Esophagus muscularis mucosa (tissue), 4 donors: ENCODE results near the gene CHCHD3. TPM values are rescaled to one million over a fixed set of nuclear protein-coding genes. Genes with fewer than 3 reads are reported as not detected.

Experiments used
- DNase-seq: peaks from one replicate; pipeline ENCODE4 v3.0.0-alpha.2; 2017; ENCODE audit errors: extremely low spot score
- H3K27ac ChIP-seq, 4 donors: fragments of 200-600 bp; sonication (generic); replicated peaks in 1 of 4; 1 replicate in 3 of 4; 2 replicates in 1 of 4; pipeline ENCODE4 v1.5.1; 2016 to 2019; ENCODE audit warnings: mild to moderate bottlenecking in 1 of 4
- H3K27me3 ChIP-seq, 4 donors: fragments of 200-600 bp; sonication (generic); one replicate each; pipeline versions ENCODE4 v1.5.1 to v1.6.0; 2016 to 2019
- H3K36me3 ChIP-seq, 4 donors: fragments of 200-600 bp; sonication (generic); one replicate each; pipeline ENCODE4 v1.5.1; 2016 to 2019
- H3K4me1 ChIP-seq, 4 donors: fragments of 200-600 bp; sonication (generic); one replicate each; pipeline ENCODE4 v1.5.1; 2016 to 2019
- H3K4me3 ChIP-seq, 4 donors: fragments of 200-600 bp; sonication (generic); 1 replicate in 2 of 4; 2 replicates in 2 of 4; pipeline ENCODE4 v1.5.1; 2016 to 2019; ENCODE audit warnings: mild to moderate bottlenecking in 4 of 4, moderate library complexity in 1 of 4
- H3K9me3 ChIP-seq, 4 donors: fragments of 200-600 bp; sonication (generic); 1 replicate in 3 of 4; 2 replicates in 1 of 4; pipeline ENCODE4 v1.5.1; 2016 to 2019
- EP300 ChIP-seq: sonication (generic); formaldehyde crosslinking; IDR thresholded peaks from one replicate; pipeline ENCODE4 v1.6.1; 2017; ENCODE audit warnings: antibody characterized with exemption
- POLR2A ChIP-seq: fragments of 450-650 bp; IDR thresholded peaks from one replicate; pipeline ENCODE4 v1.6.1; 2017; ENCODE audit warnings: antibody characterized with exemption, moderate library complexity, mild to moderate bottlenecking, low read depth
- POLR2AphosphoS5 ChIP-seq, 2 donors: sonication (generic); formaldehyde crosslinking; IDR thresholded peaks; one replicate each; pipeline ENCODE4 v1.6.1; 2017; ENCODE audit warnings: antibody characterized with exemption in 2 of 2
- WGBS: methylation state at CpG from one replicate; pipeline ENCODE4 v1.1.5; 2018; 5-methylcytosine and 5-hydroxymethylcytosine counted together
- intact Hi-C: fragments of 100-400 bp; cut with DNase I; formaldehyde crosslinking; loops from one replicate; pipeline ENCODE4 v1.15.1; 2023
- total RNA-seq, 4 donors: library from RNA; depleted of rRNA; stranded (reverse); fragments of >200 nt; gene quantifications; one replicate each; pipeline versions ENCODE4 v1.1.0 to v1.2.1, GENCODE V29; 2016
- TF ChIP-seq, protein P1 (sequence below), 3 experiments: fragments of 200-600 bp in 2 of 3; fragments of 450-650 bp in 1 of 3; sonication (generic) in 2 of 3; IDR thresholded peaks; one replicate each; pipeline ENCODE4 v1.5.1; 2017 to 2019; ENCODE audit warnings: antibody characterized with exemption in 3 of 3, mild to moderate bottlenecking in 2 of 3, moderate library complexity in 1 of 3

CHCHD3 gene
- total RNA-seq, 4 donors from 2014 or later, result 58.6 to 74.3 (median 68.9) TPM

DNA sequence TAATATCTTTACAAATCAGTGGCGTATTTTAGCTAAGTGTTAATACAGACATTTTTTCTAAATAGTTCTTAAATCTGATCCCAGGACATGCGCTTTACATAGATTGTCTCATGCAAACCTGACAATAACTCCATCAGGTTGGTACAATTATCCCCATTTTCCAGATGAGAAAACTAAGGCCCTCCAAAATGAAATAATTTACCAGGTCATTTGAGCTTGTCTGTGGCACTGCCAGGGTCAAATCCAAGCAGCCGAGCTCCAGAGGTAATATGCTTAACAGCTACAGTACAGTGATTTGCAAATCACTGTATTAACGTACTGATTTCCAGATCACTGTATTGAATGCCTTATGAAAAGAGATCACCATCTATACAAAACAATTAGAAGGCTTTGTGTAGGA, 223.1 kb downstream of the CHCHD3 start:
- 99% methylated on average over 4 of the region's 4 CpGs for WGBS

DNA sequence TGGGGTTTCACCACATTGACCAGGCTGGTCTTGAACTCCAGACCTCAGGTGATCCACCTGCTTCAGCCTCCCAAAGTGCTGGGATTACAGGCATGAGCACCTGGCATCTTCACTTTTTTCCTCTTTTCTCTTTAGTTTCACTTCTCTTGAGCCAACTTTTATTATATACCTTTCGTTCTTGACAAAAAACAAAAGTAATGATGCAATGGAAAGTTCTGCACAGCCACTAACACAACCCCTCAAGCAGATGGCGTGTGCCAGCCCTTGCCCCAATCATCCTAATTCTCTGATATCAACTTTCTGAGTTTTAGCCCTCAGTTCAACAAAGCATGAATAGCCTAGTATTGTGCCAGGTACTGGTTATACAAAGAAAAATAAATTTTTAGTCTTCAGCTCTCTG, 223.6 kb downstream of the CHCHD3 start:
- no peaks in the 10 kb centered on the region for H3K9me3 ChIP-seq
- H3K4me3 ChIP-seq, result no peak overlapping the region
- no peak for TF ChIP-seq POLR2A
- TF ChIP-seq EP300, result no peak
- TF ChIP-seq, protein P1, sequence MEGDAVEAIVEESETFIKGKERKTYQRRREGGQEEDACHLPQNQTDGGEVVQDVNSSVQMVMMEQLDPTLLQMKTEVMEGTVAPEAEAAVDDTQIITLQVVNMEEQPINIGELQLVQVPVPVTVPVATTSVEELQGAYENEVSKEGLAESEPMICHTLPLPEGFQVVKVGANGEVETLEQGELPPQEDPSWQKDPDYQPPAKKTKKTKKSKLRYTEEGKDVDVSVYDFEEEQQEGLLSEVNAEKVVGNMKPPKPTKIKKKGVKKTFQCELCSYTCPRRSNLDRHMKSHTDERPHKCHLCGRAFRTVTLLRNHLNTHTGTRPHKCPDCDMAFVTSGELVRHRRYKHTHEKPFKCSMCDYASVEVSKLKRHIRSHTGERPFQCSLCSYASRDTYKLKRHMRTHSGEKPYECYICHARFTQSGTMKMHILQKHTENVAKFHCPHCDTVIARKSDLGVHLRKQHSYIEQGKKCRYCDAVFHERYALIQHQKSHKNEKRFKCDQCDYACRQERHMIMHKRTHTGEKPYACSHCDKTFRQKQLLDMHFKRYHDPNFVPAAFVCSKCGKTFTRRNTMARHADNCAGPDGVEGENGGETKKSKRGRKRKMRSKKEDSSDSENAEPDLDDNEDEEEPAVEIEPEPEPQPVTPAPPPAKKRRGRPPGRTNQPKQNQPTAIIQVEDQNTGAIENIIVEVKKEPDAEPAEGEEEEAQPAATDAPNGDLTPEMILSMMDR (IDR thresholded peaks at IDR 0.05), result no peak
- no peak for TF ChIP-seq POLR2AphosphoS5 (IDR thresholded peaks at IDR 0.05)
- no peaks in the 10 kb centered on the region for H3K27me3 ChIP-seq
- H3K36me3 ChIP-seq, result no peaks in the 10 kb centered on the region
- no peaks in the 10 kb centered on the region for H3K4me1 ChIP-seq
- H3K27ac ChIP-seq, result no peak overlapping the region
- WGBS, result 90% methylated on average over 2 of the region's 2 CpGs
- intact Hi-C loops, result no loop called here
- no peak for DNase-seq

More for the DNA sequence above, 223.1 kb downstream of the CHCHD3 start:
- H3K4me3 ChIP-seq, result no peak overlapping the region
- TF ChIP-seq POLR2AphosphoS5 (IDR thresholded peaks at IDR 0.05) (no peak), EP300 (no peak), POLR2A (no peak)
- TF ChIP-seq, protein P1 (IDR thresholded peaks at IDR 0.05), result no peak
- H3K36me3 ChIP-seq, result no peaks in the 10 kb centered on the region
- H3K27ac ChIP-seq, result no peak overlapping the region
- intact Hi-C loops, result no loop called here
- no peak for DNase-seq
- no peaks in the 10 kb centered on the region for H3K9me3 ChIP-seq
- no peaks in the 10 kb centered on the region for H3K27me3 ChIP-seq
- no peaks in the 10 kb centered on the region for H3K4me1 ChIP-seq

DNA sequence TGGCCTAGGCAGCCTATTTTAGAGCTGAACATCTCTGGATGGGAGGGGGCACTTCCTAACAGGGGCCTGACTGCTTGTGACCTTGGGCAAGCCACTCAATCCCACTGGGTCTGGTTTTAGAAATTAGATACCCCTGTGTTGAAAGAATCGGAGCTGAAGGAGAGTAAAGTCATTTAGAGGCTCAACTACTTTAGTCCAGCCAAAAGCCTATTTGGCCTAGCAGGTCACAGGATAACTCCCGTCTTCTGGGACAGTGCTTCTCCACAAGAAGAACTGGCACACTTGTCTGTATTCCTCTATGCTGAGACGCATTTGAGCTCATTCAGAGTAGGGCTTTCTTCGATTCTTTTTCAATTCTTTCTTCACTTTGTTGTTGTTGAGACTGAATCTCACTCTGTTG, 224.2 kb downstream of the CHCHD3 start:
- Histone ChIP-seq H3K9me3 (no peaks in the 10 kb centered on the region), H3K4me3 (no peak overlapping the region), H3K27me3 (no peaks in the 10 kb centered on the region), H3K27ac (no peak overlapping the region), H3K36me3 (no peaks in the 10 kb centered on the region), H3K4me1 (no peaks in the 10 kb centered on the region)
- TF ChIP-seq, protein P1 (IDR thresholded peaks at IDR 0.05), result no peak
- TF ChIP-seq POLR2AphosphoS5 (IDR thresholded peaks at IDR 0.05) (no peak), POLR2A (no peak), EP300 (no peak)
- no peak for DNase-seq
- intact Hi-C loops, result no loop called here
- 95% methylated on average over 4 of the region's 4 CpGs for WGBS

DNA sequence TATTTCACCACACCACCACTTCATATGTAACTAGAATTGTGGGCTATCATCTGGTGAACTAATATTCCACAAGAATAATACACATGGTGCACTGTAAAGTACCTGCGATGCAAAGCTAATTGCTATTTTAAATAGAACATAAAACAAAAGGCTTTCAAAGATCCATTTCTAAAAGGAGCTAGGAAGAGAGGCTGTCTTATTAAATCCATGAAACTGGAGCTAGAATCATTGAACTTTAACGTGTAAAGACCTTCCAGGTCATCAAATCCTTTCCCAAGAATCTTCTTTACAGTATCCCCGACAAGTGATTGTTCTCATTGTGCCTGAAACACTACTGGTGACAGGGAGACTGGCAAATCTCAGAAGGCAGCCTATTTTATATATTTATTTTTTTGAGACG, 224.9 kb downstream of the CHCHD3 start:
- Histone ChIP-seq H3K27ac (no peak overlapping the region), H3K27me3 (no peaks in the 10 kb centered on the region), H3K4me1 (no peaks in the 10 kb centered on the region), H3K36me3 (no peaks in the 10 kb centered on the region), H3K4me3 (no peak overlapping the region), H3K9me3 (no peaks in the 10 kb centered on the region)
- intact Hi-C loops, result no loop called here
- TF ChIP-seq, protein P1 (IDR thresholded peaks at IDR 0.05), result no peak
- no peak for TF ChIP-seq POLR2A
- no peak for TF ChIP-seq EP300
- TF ChIP-seq POLR2AphosphoS5 (IDR thresholded peaks at IDR 0.05), result no peak
- 98% methylated on average over 4 of the region's 4 CpGs for WGBS
- no peak for DNase-seq

DNA sequence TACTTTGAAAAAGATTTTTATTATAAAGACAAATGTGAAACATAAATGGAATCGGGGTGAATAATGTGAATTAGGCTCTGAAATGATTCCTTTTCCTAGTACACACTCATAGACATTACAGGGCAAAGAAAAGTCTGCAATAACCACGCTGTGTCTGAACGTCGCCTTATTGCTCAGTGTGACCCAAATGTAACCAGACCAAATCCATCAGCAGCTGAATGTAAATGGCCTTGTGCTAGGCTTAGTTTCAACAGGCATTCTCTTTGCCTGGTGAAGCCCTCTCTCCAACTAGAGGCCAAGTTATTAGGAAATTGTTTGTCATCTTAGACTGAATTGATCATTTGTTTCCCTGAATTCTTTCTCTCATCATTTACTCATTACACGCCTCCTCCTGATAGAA, 225.5 kb downstream of the CHCHD3 start:
- intact Hi-C loops, result no loop called here
- DNase-seq, result no peak
- TF ChIP-seq EP300 (no peak), POLR2A (no peak), POLR2AphosphoS5 (IDR thresholded peaks at IDR 0.05) (no peak)
- TF ChIP-seq, protein P1 (IDR thresholded peaks at IDR 0.05), result no peak
- 96% methylated on average over 5 of the region's 5 CpGs for WGBS
- Histone ChIP-seq H3K4me1 (no peaks in the 10 kb centered on the region), H3K36me3 (no peaks in the 10 kb centered on the region), H3K4me3 (no peak overlapping the region), H3K9me3 (no peaks in the 10 kb centered on the region), H3K27ac (no peak overlapping the region), H3K27me3 (no peaks in the 10 kb centered on the region)
